ENCODE data around the gene CNOT11.

- no peak for TF ChIP-seq EZH2 (IDR thresholded peaks at IDR 0.05; ENCODE audit: borderline replicate concordance, low read depth, low read length, poor library complexity, severe bottlenecking)
- no peak for TF ChIP-seq CTCF (conservative IDR thresholded peaks at IDR 0.05; ENCODE audit: low read depth, low read length)
These were observed 52.3 kb downstream of the CNOT11 start for GRCh38 chr2:101305035-101305434.

Measured in A673 (cell line).